ENCODE measurements around the gene ZC3H12A.

The ZC3H12A gene

DNA sequence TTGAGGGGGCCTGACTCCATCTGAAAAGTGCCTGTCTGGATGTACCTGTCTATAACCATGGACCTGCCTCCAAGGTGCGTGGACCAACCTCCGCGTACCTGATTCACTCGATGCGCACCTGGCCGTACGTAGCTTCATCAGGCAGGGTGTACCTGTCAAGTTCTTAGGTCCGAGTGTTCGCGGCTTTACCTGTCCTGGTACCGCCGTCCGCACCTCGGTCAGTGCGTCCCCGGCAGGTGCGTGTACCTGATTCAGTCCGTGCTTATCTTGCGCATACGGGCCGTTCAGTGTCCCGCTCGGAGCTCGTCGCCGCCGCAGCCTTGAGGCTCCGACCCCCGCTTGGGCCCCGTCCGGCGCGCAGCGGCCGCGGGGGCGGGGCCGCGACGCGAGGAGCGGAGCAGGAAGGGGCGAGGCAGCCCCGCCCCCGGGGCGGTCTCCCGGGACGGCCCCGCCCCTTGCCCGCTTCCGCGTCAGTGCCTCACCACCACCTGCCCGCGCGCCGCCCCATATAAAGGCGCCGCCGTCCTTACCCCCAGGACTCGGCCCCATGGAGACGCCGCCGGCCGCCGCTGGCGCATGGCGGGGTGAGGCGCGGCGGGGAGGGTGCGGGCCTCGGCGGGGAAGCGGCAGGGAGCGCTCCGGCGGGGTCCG is at the start of gene ZC3H12A:
TSS of gene ZC3H12A (plus strand) at position 535 of the 651 bp plus-strand sequence. CDS start 917 bp downstream, outside the sequence.
- DNase-seq (ENCODE audit: low read depth): peak; percentile 74

DNA sequence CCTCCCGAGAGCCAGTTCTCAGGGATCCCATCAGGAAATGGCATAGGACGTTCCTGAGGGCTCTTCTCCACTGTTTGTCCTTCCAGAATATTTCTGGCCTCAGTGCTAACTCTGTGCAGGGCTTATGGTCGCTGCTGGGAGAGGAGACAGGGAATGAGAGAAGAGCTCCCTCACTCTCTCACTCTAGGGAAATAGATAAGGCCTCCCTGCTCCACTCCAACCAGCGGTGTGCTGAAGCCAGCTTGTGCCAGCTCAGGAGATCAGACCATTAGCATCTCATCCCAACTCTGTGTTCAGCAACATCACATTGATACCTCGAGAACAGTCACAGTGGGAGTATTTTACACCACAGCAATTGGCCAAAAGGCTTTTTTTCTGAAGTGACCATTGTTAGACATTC is 49.2 kb upstream of the ZC3H12A start:
- DNase-seq (ENCODE audit: low read depth): no peak

DNA sequence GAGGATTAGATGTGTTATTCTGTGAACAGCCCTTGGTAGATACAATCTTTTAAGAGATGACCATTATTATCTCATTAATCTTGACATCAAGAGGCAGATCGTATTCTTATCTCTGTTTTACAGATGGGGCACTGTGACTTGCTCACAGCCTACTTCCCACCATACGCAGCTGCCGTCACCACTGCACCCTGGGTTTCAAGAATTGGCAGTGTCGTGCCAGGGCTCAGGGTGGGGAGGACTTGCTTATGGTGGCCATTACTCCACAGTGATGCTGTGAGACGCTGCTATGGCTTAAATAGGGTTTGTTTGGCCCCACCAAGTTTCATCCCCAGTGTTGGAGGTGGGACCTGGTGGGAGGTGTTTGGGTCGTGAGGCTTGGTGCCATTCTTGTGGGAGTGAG is 45.4 kb upstream of the ZC3H12A start:
- no peak for DNase-seq (ENCODE audit: low read depth)

DNA sequence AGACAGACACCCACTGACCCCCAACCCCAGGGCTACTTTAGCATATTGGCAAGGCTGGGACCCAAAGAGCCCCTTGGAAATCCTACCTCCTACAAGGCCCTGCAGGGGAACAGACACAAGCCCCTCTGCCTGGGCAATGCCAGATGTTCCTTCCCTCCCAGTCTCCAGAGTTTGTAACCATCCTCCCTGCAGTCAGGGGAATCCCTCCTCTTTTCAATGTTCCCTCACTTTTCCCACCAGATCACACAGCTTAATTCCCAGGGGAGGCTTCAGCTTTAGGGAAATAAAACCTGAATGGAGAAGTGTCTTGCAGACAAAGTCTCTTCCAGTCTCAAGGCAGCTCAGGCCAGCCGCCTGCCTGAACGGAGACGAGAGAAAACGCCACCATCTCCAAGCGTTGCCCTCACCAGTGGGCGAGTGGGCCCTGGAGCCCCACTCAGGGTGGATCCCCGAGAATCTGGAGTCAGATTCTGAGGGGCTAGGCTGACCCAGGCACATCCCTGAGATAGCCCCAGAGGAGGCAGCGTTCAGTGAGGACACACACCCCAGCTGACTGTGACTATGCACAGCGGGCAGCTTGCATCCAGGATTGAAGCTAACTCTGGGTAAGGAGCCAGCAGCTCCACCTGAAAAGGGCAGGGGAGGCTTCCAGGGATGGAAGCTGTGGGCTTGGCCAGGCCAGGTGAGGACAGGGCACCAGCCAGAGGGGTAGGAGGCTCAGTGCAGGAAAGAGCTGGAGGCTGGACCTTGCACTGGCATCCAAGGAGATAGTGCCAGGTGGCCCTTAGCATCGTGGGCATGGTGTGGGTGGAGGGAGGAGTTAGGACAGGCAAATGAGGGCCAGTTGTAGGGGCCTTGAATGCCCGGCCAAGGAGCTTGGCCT is 44.0 kb upstream of the ZC3H12A start:
- no peak for DNase-seq (ENCODE audit: low read depth)

DNA sequence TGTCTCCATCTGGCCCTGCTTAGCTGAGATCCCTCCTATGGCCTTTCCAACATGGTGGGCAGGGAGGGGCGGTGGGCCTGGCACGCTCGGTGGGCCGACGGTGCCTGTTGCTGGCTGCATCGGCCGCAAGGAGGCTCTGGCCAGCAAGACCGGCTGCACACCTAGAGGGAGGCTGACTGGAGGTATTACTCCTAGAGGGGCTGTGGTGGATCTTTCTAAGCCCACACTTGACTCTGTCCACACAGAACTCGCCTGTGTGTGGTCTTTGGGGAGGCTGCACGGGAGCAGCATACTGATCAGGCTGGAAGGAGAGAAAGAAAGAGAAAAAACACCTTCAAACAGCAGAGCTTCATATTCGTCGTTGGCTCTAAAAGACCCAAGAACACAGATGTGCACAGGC is 41.7 kb upstream of the ZC3H12A start:
- no peak for DNase-seq (ENCODE audit: low read depth)

DNA sequence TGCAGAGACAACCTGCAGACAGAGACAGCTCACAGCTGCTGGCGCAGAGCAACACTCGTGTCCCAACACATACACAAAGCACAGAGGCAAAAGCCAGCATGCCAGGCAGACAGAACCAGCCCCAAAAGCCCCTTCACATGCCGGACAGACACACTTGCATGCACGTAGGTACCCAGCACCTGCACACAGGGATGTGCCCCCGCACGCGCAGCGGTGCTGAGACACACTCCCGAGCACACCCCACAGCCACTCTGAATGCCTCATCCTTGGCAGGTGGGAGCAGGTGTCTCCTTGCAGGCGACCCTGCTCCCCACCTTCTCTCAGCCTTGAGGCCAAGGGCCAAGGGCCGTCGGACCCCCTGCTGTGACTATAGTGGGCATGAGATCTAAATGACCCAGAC is 41.2 kb upstream of the ZC3H12A start:
- DNase-seq (ENCODE audit: low read depth): no peak

DNA sequence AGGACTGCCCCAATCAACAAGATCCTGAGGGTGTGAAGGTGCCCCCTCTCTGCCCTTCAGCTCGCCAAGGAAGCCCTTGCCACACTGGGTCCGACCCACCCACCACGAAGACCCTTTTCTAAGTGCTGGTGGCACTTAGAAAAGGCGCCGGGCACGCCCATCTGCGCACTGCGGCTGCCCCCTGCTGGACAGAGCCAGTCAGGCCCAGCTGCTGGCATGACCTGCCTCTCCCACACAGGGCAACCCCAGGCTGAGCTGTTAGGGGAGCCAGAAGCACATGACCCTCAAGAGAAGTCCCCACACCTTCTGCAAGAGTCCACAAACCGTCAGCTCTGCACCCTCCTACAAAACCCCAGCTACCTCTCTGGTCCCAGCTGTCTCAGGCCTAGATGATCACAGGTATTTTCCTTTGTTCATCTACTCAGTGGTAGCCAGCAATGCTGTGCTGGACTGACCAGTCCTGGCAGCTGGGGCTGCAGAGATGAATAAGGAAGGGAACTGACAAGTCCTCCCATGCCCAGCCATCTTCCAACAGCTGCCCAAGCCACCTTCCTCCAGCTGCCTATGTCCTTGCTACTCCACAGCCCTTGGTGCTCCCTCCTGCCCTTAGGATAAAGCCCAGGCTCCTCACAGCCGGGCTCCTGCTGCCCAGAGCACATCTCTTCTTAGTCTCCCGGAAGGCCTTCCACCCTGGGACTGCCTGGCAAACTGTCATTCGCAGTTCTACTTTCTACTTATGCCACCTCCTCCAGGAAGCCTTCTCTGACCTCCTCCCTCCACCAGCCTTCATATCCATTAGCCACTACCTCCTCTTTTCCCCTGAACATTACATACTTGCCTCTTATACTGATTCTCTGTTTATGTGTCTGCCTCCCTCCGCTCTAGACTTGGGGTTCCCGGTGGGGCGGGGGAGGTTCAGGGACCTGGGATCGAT is 39.8 kb upstream of the ZC3H12A start:
- DNase-seq (ENCODE audit: low read depth): peak; percentile 43

DNA sequence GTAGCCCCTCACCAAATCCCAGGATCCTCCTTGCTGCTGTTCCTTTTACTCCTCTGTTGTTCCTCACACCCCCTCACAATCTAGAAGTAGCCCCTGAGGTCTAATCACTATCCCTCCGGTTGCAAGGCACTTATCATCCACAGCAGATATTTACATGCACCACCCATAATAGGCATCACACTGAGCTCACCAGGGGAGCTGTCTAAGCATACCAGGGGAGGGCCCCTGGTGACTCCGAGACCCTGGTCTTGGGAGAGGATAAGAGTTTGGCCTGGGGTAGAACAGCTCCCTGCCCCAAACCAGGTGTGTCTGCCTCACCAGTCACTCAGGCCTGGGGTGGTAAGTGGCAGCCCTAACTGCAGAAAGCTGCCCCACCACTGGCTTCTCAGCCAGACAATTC is 37.3 kb upstream of the ZC3H12A start:
- DNase-seq (ENCODE audit: low read depth): no peak

DNA sequence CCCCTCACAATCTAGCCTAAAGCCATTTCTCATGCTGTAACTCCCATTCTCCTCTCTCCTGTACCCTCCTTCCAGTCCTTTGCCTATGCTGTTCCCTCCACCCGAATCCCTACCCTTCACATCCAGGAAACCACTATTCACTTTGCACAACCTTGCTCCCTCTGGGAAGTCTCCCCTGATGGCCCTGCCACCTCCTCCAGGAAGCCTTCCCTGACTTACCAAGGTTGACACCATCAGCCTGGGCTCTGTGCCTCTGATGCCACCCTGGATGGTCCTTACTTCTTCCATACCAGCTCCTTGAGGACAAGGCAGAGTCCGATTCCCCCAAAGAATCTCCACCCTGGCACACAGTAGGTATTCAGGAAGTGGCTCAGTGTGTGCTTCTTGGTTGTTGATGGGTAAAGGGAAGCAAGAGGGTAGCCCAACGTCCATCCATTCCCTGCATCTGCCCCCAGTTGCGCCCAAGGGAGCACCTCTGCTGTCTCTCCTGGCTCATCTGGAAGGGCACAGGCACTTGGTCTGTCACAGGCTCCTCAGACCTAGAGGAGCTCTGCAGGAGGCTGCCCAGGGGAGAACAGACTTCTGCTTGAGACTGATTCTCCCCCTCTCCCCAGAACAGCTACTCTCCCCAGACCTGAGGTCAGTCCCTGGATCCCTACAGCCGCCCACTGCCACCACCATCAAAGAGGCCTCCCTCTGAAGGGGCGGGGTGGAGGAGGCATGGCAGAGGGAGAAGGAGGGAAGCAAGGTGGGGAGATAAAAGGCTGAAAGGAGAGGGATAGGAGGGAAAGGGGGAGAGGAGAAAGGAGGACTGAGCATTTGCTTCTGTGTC is 36.1 kb upstream of the ZC3H12A start:
- no peak for DNase-seq (ENCODE audit: low read depth)

DNA sequence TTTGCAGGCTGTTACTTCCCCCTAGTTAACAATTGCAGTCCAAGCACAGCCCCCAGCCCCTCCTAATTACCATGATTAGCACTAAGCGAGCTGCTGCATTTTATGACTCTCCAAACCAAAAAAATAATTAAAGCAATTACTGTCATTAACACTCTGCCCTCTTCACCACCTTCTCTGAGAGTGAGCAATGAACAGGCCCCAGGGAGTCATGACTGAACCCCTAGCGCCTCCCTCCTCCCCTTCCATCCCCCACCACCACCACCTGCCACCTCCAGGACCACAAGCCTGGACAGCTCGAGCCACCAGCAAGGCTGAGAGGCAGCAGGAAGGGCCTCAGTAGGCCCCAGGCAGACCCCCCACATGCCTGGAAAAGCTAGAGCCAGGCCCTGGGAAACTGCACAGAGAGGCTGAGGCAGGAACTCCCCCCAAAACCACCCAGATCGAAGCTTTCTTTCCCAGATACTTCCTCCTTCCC is 35.5 kb upstream of the ZC3H12A start:
- no peak for DNase-seq (ENCODE audit: low read depth)

DNA sequence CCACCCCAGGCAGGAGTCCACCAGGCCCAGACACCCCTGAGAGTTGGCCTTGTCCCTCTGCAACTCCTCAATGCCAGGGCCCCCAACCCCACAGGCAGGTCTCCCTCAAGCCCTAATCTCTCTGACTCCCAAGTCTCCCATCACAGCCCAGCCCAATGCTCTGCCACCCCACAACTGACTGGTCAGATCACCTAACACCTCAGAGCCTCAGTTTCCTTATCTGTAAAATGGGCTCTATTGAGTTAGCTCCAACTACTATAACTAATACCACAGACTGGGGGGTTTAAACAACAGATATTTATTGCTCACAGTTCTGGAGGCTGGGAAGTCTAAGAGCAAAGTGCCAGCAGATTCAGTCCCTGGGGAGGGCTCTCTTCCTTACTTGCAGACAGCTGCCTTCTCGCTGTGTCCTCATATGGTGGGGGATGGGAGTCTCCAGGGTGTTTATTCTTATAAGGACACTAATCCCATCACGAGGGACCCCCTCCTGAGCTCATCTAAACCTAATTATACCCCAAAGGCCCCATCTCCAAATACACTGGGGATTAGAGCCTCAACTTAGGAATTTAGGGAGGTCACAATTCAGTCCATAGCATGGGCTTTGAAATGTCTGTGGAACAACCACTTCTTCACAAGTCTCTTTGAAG is 34.9 kb upstream of the ZC3H12A start:
- no peak for DNase-seq (ENCODE audit: low read depth)

DNA sequence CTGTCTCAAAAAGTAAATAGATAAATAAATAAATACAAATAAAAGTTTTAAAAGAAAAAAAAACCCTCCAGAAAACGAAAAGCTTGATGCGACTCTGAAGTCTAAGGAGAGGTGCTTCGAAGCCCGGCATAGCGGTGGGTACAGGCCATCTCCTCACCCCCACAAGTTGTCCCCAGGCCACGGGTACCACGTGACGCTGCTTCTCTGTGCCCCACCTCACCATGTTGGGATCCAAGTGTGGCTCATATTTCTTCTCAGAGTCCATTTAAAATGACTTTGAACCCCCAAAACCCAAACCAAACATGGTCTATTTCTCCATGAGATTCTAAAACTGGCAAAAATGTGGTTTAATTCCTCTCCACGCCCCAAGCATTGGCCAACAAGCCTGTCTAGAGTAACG is 32.9 kb upstream of the ZC3H12A start:
- no peak for DNase-seq (ENCODE audit: low read depth)

DNA sequence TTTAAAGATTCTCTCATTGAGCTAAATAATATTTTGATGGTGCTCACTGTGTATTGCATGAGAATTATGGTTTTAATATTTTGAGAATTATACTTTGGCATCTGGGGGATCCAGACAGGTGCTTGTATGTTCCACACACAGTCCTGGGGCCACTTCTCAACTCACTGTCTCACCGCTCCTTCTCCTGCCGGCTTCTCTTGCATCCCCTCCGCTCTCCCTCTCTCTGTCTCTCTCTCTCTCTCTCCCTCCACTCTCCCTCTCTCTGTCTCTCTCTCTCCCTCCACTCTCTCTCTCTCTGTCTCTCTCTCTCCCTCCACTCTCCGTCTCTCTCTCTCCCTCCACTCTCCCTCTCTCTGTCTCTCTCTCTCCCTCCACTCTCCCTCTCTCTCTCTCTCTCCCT is 32.2 kb upstream of the ZC3H12A start:
- DNase-seq (ENCODE audit: low read depth): no peak

DNA sequence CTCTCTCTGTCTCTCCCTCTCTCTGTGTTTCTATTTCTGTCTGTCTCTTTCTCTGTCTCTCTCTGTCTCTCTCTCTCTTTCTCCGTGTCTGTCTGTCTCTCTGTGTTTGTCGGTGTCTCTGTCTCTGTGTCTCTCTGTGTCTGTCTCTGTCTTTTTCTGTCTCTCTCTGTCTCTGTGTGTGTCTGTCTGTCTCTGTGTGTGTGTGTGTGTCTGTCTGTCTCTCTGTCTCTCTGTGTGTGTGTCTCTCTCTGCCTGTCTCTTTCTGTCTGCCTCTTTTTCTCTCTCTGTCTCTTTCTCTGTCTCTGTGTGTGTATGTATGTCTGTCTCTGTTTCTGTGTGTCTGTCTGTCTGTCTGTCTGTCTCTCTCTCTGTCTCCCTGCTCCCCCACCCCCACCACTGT is 31.7 kb upstream of the ZC3H12A start:
- DNase-seq (ENCODE audit: low read depth): no peak

DNA sequence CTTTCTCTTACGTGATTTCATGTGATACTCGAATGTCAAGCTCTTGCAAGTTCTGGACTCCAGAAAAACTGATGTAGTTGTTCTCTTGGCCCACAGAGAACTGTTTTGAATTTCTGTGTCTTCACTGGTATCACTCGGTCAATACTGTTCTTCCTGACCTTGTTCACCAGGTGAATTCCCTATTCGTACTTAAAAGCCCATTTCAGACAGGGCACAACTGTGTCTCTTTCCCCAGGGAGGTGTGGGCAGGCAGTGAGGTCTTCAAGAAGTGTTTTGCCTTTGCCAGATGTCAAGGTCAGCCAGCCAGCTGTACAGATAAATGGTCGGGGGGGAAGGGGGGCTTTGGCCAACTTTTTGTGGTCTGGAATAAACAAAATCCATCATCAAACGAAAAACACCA is 27.5 kb upstream of the ZC3H12A start:
- no peak for DNase-seq (ENCODE audit: low read depth)

DNA sequence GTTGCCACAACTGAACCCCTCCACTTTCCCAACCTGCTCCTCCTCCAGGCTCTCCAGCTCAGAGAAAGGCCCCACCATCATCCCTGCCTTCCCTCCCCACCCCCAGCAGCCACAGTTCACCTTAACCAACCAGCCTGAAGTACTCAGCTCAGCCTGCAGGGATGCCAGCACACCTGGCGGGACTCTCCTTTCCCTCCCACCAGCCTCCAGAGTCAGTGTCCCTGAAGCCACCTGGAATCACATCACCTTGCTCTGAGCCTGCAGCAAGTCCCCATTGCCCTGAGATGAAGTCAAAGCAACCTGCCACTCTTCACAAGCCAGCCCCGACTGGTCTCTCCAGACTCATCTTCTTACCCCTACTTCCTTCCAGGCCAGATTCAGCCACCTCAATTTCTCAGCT is 26.2 kb upstream of the ZC3H12A start:
- no peak for DNase-seq (ENCODE audit: low read depth)

DNA sequence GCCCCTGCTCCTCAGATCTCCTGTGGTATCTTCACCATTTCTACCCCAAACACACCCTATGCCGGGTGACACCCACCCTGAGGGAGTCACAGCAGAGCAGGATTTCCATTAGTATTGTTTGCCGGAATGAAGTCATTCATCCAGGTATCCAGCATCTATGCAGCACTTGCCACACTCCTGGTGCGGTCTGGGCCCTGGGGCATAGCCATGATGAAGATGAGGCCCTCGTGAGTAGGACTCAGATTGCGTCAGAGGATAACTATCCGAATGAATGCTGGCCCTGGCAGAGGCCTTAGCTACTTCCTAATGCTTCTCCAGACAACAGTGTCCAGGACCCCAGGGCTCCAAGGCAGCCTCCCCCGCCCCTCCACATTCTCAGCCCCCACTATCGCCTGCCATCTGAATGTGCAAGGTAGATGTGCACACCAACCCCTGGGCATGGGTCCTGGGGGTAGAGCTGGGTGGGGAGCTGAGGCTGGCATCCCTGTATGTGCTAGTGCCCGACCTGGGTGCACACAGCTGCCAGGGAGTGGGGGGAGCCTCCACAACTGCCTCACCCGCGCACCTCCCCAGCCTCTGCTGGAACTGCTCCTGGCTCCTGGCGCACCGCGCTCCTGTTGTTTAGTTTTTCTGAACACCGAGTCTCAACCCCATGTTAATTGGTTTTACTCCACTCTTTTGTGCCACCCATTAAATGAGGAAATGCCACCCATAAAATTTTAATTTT is 25.5 kb upstream of the ZC3H12A start:
- DNase-seq (ENCODE audit: low read depth): no peak

DNA sequence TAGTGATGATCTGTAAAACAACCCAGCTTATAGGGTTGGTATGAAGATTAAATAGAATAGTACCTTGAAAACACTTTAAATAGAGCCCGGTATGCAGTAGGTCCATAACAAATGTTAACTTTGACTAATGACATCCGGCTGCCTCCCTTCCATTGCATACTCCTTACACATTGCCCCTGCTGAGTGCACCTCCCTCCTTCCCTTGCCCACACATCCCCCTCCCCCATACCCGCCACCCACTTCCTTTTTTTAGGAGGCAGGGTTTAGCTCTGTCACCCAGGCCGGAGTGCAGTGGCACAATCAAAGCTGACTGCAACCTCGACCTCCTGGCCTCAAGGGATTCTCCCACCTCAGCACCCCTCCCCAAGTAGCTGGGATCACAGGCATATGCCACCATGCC is 24.4 kb upstream of the ZC3H12A start:
- DNase-seq (ENCODE audit: low read depth): no peak

DNA sequence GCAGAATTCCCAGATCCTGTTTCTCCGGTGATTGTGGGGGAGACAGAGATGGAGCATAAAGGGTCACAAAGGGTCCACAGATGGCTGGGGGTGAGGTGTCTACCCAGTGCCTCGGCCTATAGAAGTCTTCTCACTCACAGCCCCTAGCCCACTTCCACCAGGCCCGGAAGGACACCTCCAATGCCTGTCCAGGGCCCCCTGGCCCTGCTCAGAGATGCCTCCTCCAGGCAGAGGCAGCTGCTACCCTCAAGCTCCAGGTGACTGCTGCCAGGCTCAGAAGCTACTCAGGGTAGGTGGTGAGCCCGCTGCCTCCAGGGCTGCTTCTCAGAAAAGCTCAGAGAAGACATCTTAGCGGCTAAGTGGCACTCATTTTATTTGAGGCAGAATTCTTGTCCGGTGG is 22.0 kb upstream of the ZC3H12A start:
- DNase-seq (ENCODE audit: low read depth): no peak

DNA sequence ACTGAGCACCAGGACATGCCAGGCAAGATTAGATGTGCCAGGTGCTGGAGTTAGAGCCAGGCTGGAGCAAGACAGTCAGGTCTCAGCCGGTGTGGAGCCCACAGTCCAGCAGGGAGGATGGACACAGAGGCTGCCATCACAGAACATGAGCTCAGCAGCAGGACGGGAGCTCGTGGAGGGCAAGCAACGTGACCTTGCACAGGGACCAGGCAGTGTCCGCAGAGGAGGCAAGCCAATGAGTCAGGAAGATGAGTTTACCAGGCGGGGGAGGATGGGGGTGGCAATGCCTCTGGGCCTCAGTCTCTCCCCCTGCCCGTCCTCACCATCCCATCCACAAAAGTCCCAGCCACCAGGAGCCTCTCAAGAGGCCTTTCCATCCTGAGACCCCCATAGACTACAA is 20.7 kb upstream of the ZC3H12A start:
- DNase-seq (ENCODE audit: low read depth): no peak

All from stimulated activated CD8-positive, alpha-beta memory T cell treated with anti-CD3 and anti-CD28 coated beads, Interleukin-15, amount 100 ng/mL, for 1 hour (primary cell).